Frontal cortex (tissue), 1 donor: ENCODE data around the gene PAH. TPM values are rescaled to one million over a fixed set of nuclear protein-coding genes. Genes with fewer than 3 reads are reported as not detected.

Source experiments
- total RNA-seq: library from RNA; depleted of rRNA; stranded (reverse); fragments of >200 nt; gene quantifications from one replicate; pipeline ENCODE4 v1.2.3, GENCODE V29; 2014

The PAH gene
- total RNA-seq, 1 donor from 2014 or later: 0.82 TPM

Other genes starting within 250 kb of the PAH start
- 8.2 TPM for gene ASCL1, start 40.4 kb upstream of the PAH start, total RNA-seq